ENCODE data around the gene YAP1.

The YAP1 gene

GRCh38 chr11:102120437-102120973 lies 10.3 kb downstream of the YAP1 start:
- H3K27ac ChIP-seq (replicated peaks; ENCODE audit: low read length), result no peak overlapping the region
- peaks cover 0 to 2% (median 0%) of the 10 kb centered on the region in 3 experiments for H3K27me3 ChIP-seq (ENCODE audit: control insufficient read depth in 3 of 3, insufficient read depth in 3 of 3, low read depth in 1 of 3, low read length in 3 of 3)
- H4K91ac ChIP-seq (ENCODE audit: low read depth, low read length, poor library complexity), result no peak overlapping the region
- no peak overlapping the region for H4K8ac ChIP-seq (ENCODE audit: low read depth, low read length)
- no peak overlapping the region for H2BK120ac ChIP-seq (ENCODE audit: low read depth, low read length)
- H3K18ac ChIP-seq (ENCODE audit: low read length), result no peak overlapping the region
- H3K4ac ChIP-seq (ENCODE audit: low read length), result no peak overlapping the region
- no peak overlapping the region for H3K23ac ChIP-seq (ENCODE audit: low read depth, low read length, poor library complexity)
- H2BK12ac ChIP-seq (ENCODE audit: low read length), result no peak overlapping the region
- no peak overlapping the region for H2BK5ac ChIP-seq (ENCODE audit: low read length)
- no peak overlapping the region for H2BK15ac ChIP-seq (ENCODE audit: low read length)
- no CpG with 5 or more reads among the region's 3 CpGs for WGBS, 2 donors (ENCODE audit: extremely low coverage in 2 of 2, insufficient read length in 2 of 2, insufficient replicate concordance in 1 of 2)
- H2AFZ ChIP-seq (ENCODE audit: low read length), result no peak overlapping the region
- H3K9me3 ChIP-seq (replicated peaks in 1 of 2; ENCODE audit: control insufficient read depth in 2 of 2, insufficient read depth in 1 of 2, low read depth in 1 of 2, low read length in 2 of 2), result peaks cover 2 to 32% of the 10 kb centered on the region in 2 donors
- peaks cover 2 to 73% of the 10 kb centered on the region in 2 donors for H3K36me3 ChIP-seq (replicated peaks in 1 of 2; ENCODE audit: control insufficient read depth in 2 of 2, insufficient read depth in 2 of 2, low read length in 2 of 2)
- no peak overlapping the region for H3K4me2 ChIP-seq (ENCODE audit: insufficient read depth, low read length, poor library complexity, severe bottlenecking)
- H2AK5ac ChIP-seq (ENCODE audit: low read depth, low read length), result no peak overlapping the region
- H3K9ac ChIP-seq (ENCODE audit: low read depth, low read length, poor library complexity), result no peak overlapping the region
- H3K4me3 ChIP-seq (ENCODE audit: low read length in 2 of 2), result no peak overlapping the region
- peaks cover 9 to 35% of the 10 kb centered on the region in 2 donors for H3K4me1 ChIP-seq (ENCODE audit: control insufficient read depth in 2 of 2, insufficient read depth in 1 of 2, low read depth in 1 of 2, low read length in 2 of 2)
- no peak for DNase-seq (ENCODE audit: low spot score)
- H3K79me1 ChIP-seq (ENCODE audit: low read depth, low read length), result peaks cover 2% of the 10 kb centered on the region
- H3K14ac ChIP-seq (ENCODE audit: low read length), result no peak overlapping the region

DNA sequence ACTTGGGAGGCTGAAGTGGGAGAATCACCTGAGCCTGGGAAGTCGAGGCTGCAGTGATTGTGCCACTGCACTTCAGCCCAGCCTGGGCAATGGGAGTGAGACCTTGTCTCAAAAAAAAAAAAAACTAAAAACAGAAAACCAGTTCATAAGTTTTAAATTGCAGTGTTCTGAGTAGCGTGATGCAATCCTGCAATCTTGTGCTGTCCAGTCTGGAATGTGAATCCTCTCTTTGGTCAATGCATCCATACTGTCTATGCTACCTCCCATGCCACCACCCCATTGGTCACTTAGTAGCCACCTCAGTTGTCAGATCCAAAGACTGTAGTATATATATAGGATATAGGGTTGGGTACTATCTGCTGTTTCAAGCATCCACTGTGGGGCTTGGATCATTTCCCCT lies 11.1 kb downstream of the YAP1 start:
- no peak overlapping the region for H3K9ac ChIP-seq (ENCODE audit: low read depth, low read length, poor library complexity)
- H3K4me2 ChIP-seq (ENCODE audit: insufficient read depth, low read length, poor library complexity, severe bottlenecking), result no peak overlapping the region
- WGBS, 2 donors (ENCODE audit: extremely low coverage in 2 of 2, insufficient read length in 2 of 2, insufficient replicate concordance in 1 of 2), result no CpG with 5 or more reads among the region's 2 CpGs
- no peak overlapping the region for H3K18ac ChIP-seq (ENCODE audit: low read length)
- no peak overlapping the region for H2BK5ac ChIP-seq (ENCODE audit: low read length)
- H3K4me3 ChIP-seq (ENCODE audit: low read length in 2 of 2), result no peak overlapping the region
- H3K9me3 ChIP-seq (replicated peaks in 1 of 2; ENCODE audit: control insufficient read depth in 2 of 2, insufficient read depth in 1 of 2, low read depth in 1 of 2, low read length in 2 of 2), result peaks cover 2 to 41% of the 10 kb centered on the region in 2 donors
- no peak overlapping the region for H2AK5ac ChIP-seq (ENCODE audit: low read depth, low read length)
- no peak overlapping the region for H3K27ac ChIP-seq (replicated peaks; ENCODE audit: low read length)
- peaks cover 9 to 28% of the 10 kb centered on the region in 2 donors for H3K4me1 ChIP-seq (ENCODE audit: control insufficient read depth in 2 of 2, insufficient read depth in 1 of 2, low read depth in 1 of 2, low read length in 2 of 2)
- no peak overlapping the region for H2AFZ ChIP-seq (ENCODE audit: low read length)
- H2BK15ac ChIP-seq (ENCODE audit: low read length), result no peak overlapping the region
- H4K8ac ChIP-seq (ENCODE audit: low read depth, low read length), result no peak overlapping the region
- no peak overlapping the region for H3K4ac ChIP-seq (ENCODE audit: low read length)
- no peak overlapping the region for H4K91ac ChIP-seq (ENCODE audit: low read depth, low read length, poor library complexity)
- peaks cover 0 to 2% (median 0%) of the 10 kb centered on the region in 3 experiments for H3K27me3 ChIP-seq (ENCODE audit: control insufficient read depth in 3 of 3, insufficient read depth in 3 of 3, low read depth in 1 of 3, low read length in 3 of 3)
- H2BK12ac ChIP-seq (ENCODE audit: low read length), result no peak overlapping the region
- no peak for DNase-seq (ENCODE audit: low spot score)
- H3K14ac ChIP-seq (ENCODE audit: low read length), result no peak overlapping the region
- no peak overlapping the region for H2BK120ac ChIP-seq (ENCODE audit: low read depth, low read length)
- H3K79me1 ChIP-seq (ENCODE audit: low read depth, low read length), result peaks cover 2% of the 10 kb centered on the region
- H3K36me3 ChIP-seq (replicated peaks in 1 of 2; ENCODE audit: control insufficient read depth in 2 of 2, insufficient read depth in 2 of 2, low read length in 2 of 2), result peaks cover 2 to 75% of the 10 kb centered on the region in 2 donors
- no peak overlapping the region for H3K23ac ChIP-seq (ENCODE audit: low read depth, low read length, poor library complexity)

DNA sequence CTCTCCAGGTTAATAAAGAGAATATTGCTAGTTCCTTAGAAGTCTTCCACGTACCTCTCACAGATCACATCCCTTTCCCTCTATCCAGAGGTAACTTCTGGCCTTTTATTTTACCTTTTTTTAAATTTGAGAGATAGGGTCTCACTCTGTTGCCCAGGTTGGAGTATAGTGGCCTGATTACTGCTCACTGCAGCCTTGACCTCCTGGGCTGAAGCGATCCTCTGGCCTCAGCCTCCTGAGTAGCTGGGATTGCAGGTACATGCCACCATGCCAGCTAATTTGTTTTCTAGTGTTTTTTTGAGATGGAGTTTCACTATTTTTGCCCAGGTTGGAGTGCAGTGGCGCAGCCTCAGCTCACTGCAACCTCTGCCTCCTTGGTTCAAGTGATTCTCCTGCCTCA lies 24.4 kb downstream of the YAP1 start:
- H2BK15ac ChIP-seq (ENCODE audit: low read length), result no peak overlapping the region
- peaks cover 0 to 76% of the 10 kb centered on the region in 2 donors for H3K36me3 ChIP-seq (replicated peaks in 1 of 2; ENCODE audit: control insufficient read depth in 2 of 2, insufficient read depth in 2 of 2, low read length in 2 of 2)
- no peak overlapping the region for H3K23ac ChIP-seq (ENCODE audit: low read depth, low read length, poor library complexity)
- no peak overlapping the region for H3K9ac ChIP-seq (ENCODE audit: low read depth, low read length, poor library complexity)
- no peak overlapping the region for H3K27ac ChIP-seq (replicated peaks; ENCODE audit: low read length)
- H3K4me3 ChIP-seq (ENCODE audit: low read length in 2 of 2), result no peak overlapping the region
- H4K91ac ChIP-seq (ENCODE audit: low read depth, low read length, poor library complexity), result no peak overlapping the region
- no peak overlapping the region for H3K14ac ChIP-seq (ENCODE audit: low read length)
- H3K18ac ChIP-seq (ENCODE audit: low read length), result no peak overlapping the region
- DNase-seq (ENCODE audit: low spot score), result no peak
- no peaks in the 10 kb centered on the region for H3K79me1 ChIP-seq (ENCODE audit: low read depth, low read length)
- no peak overlapping the region for H2BK120ac ChIP-seq (ENCODE audit: low read depth, low read length)
- H2BK5ac ChIP-seq (ENCODE audit: low read length), result no peak overlapping the region
- no peak overlapping the region for H2BK12ac ChIP-seq (ENCODE audit: low read length)
- H3K27me3 ChIP-seq (ENCODE audit: control insufficient read depth in 3 of 3, insufficient read depth in 3 of 3, low read depth in 1 of 3, low read length in 3 of 3), result no peaks in the 10 kb centered on the region
- H2AFZ ChIP-seq (ENCODE audit: low read length), result no peak overlapping the region
- H3K4ac ChIP-seq (ENCODE audit: low read length), result no peak overlapping the region
- H3K9me3 ChIP-seq (replicated peaks in 1 of 2; ENCODE audit: control insufficient read depth in 2 of 2, insufficient read depth in 1 of 2, low read depth in 1 of 2, low read length in 2 of 2), result peaks cover 0 to 11% of the 10 kb centered on the region in 2 donors
- H4K8ac ChIP-seq (ENCODE audit: low read depth, low read length), result no peak overlapping the region
- H3K4me2 ChIP-seq (ENCODE audit: insufficient read depth, low read length, poor library complexity, severe bottlenecking), result no peak overlapping the region
- no peak overlapping the region for H2AK5ac ChIP-seq (ENCODE audit: low read depth, low read length)
- no CpG with 5 or more reads among the region's 3 CpGs for WGBS, 2 donors (ENCODE audit: extremely low coverage in 2 of 2, insufficient read length in 2 of 2, insufficient replicate concordance in 1 of 2)
- H3K4me1 ChIP-seq (ENCODE audit: control insufficient read depth in 2 of 2, insufficient read depth in 1 of 2, low read depth in 1 of 2, low read length in 2 of 2), result peaks cover 0 to 3% of the 10 kb centered on the region in 2 donors

GRCh38 chr11:102135256-102135655 lies 25.0 kb downstream of the YAP1 start:
- H2BK120ac ChIP-seq (ENCODE audit: low read depth, low read length), result no peak overlapping the region
- WGBS, 2 donors (ENCODE audit: extremely low coverage in 2 of 2, insufficient read length in 2 of 2, insufficient replicate concordance in 1 of 2), result no CpG with 5 or more reads among the region's 2 CpGs
- peaks cover 0 to 3% of the 10 kb centered on the region in 2 donors for H3K4me1 ChIP-seq (ENCODE audit: control insufficient read depth in 2 of 2, insufficient read depth in 1 of 2, low read depth in 1 of 2, low read length in 2 of 2)
- no peak for DNase-seq (ENCODE audit: low spot score)
- H3K27me3 ChIP-seq (ENCODE audit: control insufficient read depth in 3 of 3, insufficient read depth in 3 of 3, low read depth in 1 of 3, low read length in 3 of 3), result no peaks in the 10 kb centered on the region
- no peak overlapping the region for H3K18ac ChIP-seq (ENCODE audit: low read length)
- no peak overlapping the region for H4K8ac ChIP-seq (ENCODE audit: low read depth, low read length)
- H3K14ac ChIP-seq (ENCODE audit: low read length), result no peak overlapping the region
- no peak overlapping the region for H2BK12ac ChIP-seq (ENCODE audit: low read length)
- H3K9me3 ChIP-seq (replicated peaks in 1 of 2; ENCODE audit: control insufficient read depth in 2 of 2, insufficient read depth in 1 of 2, low read depth in 1 of 2, low read length in 2 of 2), result peaks cover 0 to 10% of the 10 kb centered on the region in 2 donors
- H4K91ac ChIP-seq (ENCODE audit: low read depth, low read length, poor library complexity), result no peak overlapping the region
- no peak overlapping the region for H2AK5ac ChIP-seq (ENCODE audit: low read depth, low read length)
- H3K27ac ChIP-seq (replicated peaks; ENCODE audit: low read length), result no peak overlapping the region
- H3K4me3 ChIP-seq (ENCODE audit: low read length in 2 of 2), result no peak overlapping the region
- H3K36me3 ChIP-seq (replicated peaks in 1 of 2; ENCODE audit: control insufficient read depth in 2 of 2, insufficient read depth in 2 of 2, low read length in 2 of 2), result peaks cover 0 to 70% of the 10 kb centered on the region in 2 donors
- H2BK15ac ChIP-seq (ENCODE audit: low read length), result no peak overlapping the region
- H3K79me1 ChIP-seq (ENCODE audit: low read depth, low read length), result no peaks in the 10 kb centered on the region
- H3K4me2 ChIP-seq (ENCODE audit: insufficient read depth, low read length, poor library complexity, severe bottlenecking), result no peak overlapping the region
- H3K9ac ChIP-seq (ENCODE audit: low read depth, low read length, poor library complexity), result no peak overlapping the region
- H3K23ac ChIP-seq (ENCODE audit: low read depth, low read length, poor library complexity), result no peak overlapping the region
- no peak overlapping the region for H3K4ac ChIP-seq (ENCODE audit: low read length)
- H2BK5ac ChIP-seq (ENCODE audit: low read length), result no peak overlapping the region
- H2AFZ ChIP-seq (ENCODE audit: low read length), result no peak overlapping the region
